ENCODE results near the gene ASCC1. TPM values are rescaled to one million over a fixed set of nuclear protein-coding genes. Genes with fewer than 3 reads are reported as not detected.

The ASCC1 gene
- total RNA-seq, 4 donors from 2014 or later = 13.4 to 34.0 (median 20.5) TPM

DNA sequence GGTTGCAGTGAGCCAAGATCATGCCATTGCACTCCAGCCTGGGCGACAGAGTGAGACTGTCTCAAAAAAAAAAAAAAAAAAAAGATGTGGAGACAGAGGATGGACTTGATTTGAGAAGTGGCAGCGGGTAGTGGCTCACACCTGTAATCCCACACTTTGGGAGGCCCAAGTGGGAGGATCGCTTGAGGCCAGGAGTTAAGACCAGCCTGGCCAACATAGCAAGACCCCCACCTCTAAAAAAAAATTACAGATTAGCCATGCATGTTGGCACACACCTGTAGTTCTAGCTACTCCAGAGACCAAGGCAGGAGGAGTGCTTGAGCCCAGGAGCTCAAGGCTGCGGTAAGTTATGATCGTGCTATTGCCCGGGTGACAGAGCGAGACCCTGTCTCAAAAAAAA is 24.3 kb upstream of the ASCC1 start:
- no peaks in the 10 kb centered on the region for H3K9me3 ChIP-seq
- intact Hi-C loops (cut with DNase I; ENCODE audit: low total_unique reads) = no loop called here
- 98 to 100% methylated on average over 4 to 7 of the region's 7 CpGs for WGBS, 2 donors (ENCODE audit: low coverage in 1 of 2)
- H3K4me3 ChIP-seq = no peak overlapping the region
- in situ Hi-C loops (cut with MboI; ENCODE audit: low pct_ligation_motif_present in 1 of 4, low pct_unique_long_range_greater_than_20kb in 1 of 4, low sequenced_read_pairs in 3 of 4) = loop anchor here in 2 of 4 donors (10.0 to 25.0 kb wide), 2 partner anchors 94 to 97 kb away; no protein-coding TSS in a partner anchor
- H3K27ac ChIP-seq = no peak overlapping the region
- H3K4me1 ChIP-seq = peaks cover 26 to 35% (median 30%) of the 10 kb centered on the region in 4 donors
- peaks cover 0 to 10% (median 5%) of the 10 kb centered on the region in 4 donors for H3K36me3 ChIP-seq
- no peak for DNase-seq
- no peaks in the 10 kb centered on the region for H3K27me3 ChIP-seq
- TF ChIP-seq POLR2AphosphoS5 (IDR thresholded peaks at IDR 0.05) (no peak), POLR2A (IDR thresholded peaks at IDR 0.05) (no peak), EP300 (IDR thresholded peaks at IDR 0.05; ENCODE audit: low read depth) (no peak)
- TF ChIP-seq, protein P1, sequence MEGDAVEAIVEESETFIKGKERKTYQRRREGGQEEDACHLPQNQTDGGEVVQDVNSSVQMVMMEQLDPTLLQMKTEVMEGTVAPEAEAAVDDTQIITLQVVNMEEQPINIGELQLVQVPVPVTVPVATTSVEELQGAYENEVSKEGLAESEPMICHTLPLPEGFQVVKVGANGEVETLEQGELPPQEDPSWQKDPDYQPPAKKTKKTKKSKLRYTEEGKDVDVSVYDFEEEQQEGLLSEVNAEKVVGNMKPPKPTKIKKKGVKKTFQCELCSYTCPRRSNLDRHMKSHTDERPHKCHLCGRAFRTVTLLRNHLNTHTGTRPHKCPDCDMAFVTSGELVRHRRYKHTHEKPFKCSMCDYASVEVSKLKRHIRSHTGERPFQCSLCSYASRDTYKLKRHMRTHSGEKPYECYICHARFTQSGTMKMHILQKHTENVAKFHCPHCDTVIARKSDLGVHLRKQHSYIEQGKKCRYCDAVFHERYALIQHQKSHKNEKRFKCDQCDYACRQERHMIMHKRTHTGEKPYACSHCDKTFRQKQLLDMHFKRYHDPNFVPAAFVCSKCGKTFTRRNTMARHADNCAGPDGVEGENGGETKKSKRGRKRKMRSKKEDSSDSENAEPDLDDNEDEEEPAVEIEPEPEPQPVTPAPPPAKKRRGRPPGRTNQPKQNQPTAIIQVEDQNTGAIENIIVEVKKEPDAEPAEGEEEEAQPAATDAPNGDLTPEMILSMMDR (IDR thresholded peaks at IDR 0.05) = no peak

DNA sequence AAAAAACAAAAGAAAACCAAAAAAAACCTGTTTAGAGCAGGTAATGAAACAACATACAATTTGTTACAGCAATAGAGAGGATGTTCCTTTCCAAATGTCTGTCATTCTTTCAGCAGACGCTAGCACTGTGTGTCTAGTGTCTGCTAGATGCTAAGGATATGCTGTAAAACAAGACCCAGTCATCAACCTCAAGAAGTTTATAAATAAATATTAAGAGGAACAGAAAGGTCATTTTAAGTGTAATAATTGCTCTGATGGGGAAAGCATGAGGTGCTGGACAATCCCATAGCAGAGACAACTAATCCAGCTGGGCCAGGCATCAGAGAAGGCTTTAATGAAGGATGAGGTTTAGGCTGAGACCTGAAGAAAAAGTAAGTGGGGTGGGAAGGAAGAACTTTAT is 23.3 kb upstream of the ASCC1 start:
- no peak for DNase-seq
- intact Hi-C loops (cut with DNase I; ENCODE audit: low total_unique reads) = no loop called here
- Histone ChIP-seq H3K9me3 (no peaks in the 10 kb centered on the region), H3K27me3 (no peaks in the 10 kb centered on the region), H3K27ac (no peak overlapping the region), H3K4me1 (peaks cover 16 to 25% (median 20%) of the 10 kb centered on the region in 4 donors), H3K36me3 (peaks cover 0 to 19% (median 9%) of the 10 kb centered on the region in 4 donors), H3K4me3 (no peak overlapping the region)
- TF ChIP-seq EP300 (IDR thresholded peaks at IDR 0.05; ENCODE audit: low read depth) (no peak), POLR2AphosphoS5 (IDR thresholded peaks at IDR 0.05) (no peak), POLR2A (IDR thresholded peaks at IDR 0.05) (no peak)
- TF ChIP-seq, protein P1 (IDR thresholded peaks at IDR 0.05) = no peak
- 71 to 86% methylated on average over 1 of the region's 1 CpG for WGBS, 2 donors (ENCODE audit: low coverage in 1 of 2)
- in situ Hi-C loops (cut with MboI; ENCODE audit: low pct_ligation_motif_present in 1 of 4, low pct_unique_long_range_greater_than_20kb in 1 of 4, low sequenced_read_pairs in 3 of 4) = loop anchor here in 1 of 4 donors (25.0 kb wide), 1 partner anchor 98 kb away; no protein-coding TSS in a partner anchor

DNA sequence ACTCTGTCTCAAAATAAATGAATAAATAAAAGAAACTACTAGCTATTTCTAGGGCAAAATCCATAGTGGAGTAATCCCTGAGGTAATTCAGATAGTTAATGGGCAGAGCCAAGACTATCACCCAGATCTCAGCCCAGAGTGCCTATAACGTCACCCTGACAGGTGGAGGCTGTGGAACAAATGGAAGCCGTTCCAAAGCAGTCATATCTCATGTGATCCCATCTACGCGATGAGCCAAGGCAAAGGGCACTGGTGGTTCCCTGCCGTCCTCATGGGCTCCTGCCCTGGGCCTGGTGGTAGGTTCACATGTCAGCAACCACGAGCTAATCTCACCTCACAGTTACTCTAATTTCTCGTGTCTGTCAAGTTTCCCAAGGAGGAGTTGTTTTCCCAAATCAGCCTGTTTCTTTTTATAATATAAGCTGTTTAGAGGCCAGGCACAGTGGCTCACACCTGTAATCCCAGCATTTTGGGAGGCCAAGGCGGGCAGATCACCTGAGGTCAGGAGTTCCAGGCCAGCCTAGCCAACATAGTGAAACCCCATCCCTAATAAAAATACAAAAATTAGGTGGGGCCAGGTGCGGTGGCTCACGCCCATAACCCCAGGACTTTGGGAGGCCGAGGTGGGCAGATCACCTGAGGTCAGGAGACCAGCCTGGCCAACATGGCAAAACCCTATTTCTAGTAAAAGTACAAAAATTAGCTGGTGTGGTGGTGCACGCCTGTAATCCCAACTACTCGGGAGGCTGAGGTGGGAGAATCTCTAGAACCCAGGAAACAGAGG is 22.5 kb upstream of the ASCC1 start:
- peaks cover 8 to 17% (median 12%) of the 10 kb centered on the region in 4 donors for H3K4me1 ChIP-seq
- intact Hi-C loops (cut with DNase I; ENCODE audit: low total_unique reads) = no loop called here
- 93 to 98% methylated on average over 10 to 13 of the region's 13 CpGs for WGBS, 2 donors (ENCODE audit: low coverage in 1 of 2)
- H3K4me3 ChIP-seq = no peak overlapping the region
- no peaks in the 10 kb centered on the region for H3K9me3 ChIP-seq
- no peak for DNase-seq
- in situ Hi-C loops (cut with MboI; ENCODE audit: low pct_ligation_motif_present in 1 of 4, low pct_unique_long_range_greater_than_20kb in 1 of 4, low sequenced_read_pairs in 3 of 4) = loop anchor here in 1 of 4 donors (25.0 kb wide), 1 partner anchor 99 kb away; no protein-coding TSS in a partner anchor
- H3K36me3 ChIP-seq = peaks cover 0 to 27% (median 13%) of the 10 kb centered on the region in 4 donors
- no peak overlapping the region for H3K27ac ChIP-seq
- H3K27me3 ChIP-seq = no peaks in the 10 kb centered on the region
- no peak for TF ChIP-seq EP300 (IDR thresholded peaks at IDR 0.05; ENCODE audit: low read depth)
- no peak for TF ChIP-seq POLR2AphosphoS5 (IDR thresholded peaks at IDR 0.05)
- no peak for TF ChIP-seq POLR2A (IDR thresholded peaks at IDR 0.05)

DNA sequence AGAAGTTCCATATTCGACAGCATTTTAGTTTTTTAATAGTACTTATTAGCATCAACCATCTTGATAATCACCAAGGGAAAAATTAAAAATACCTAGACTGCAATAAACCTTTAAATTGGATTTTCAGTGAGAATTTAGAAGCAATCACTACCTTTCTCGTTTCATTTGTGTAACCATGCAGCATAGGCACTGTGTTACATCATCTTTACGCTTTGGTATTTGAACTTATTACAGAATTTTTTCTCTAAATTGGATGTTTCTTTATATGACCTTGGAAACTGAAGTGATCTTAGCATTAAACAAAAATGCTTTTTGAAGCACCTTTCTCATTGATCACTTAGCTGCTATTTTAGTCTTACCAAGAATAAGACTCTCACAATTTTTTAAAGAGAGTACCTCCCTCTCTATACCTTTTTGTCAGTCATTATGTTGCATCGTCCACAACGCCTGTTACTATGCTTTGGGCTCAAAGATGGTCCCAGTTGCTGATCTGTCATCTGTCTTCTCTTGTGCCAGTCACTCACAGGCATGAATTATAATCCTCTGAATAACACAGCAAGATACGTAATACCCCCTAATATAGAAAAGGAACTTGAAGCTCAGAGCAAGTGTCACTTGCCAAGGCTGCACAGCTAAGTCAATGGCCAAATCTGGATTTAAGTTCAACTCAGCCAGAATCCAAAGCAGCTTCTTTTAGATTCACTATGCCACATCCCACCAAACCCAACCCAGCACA is 19.6 kb upstream of the ASCC1 start:
- Histone ChIP-seq H3K27ac (no peak overlapping the region), H3K4me3 (no peak overlapping the region), H3K4me1 (no peaks in the 10 kb centered on the region), H3K9me3 (no peaks in the 10 kb centered on the region), H3K27me3 (no peaks in the 10 kb centered on the region), H3K36me3 (peaks cover 0 to 46% (median 23%) of the 10 kb centered on the region in 4 donors)
- TF ChIP-seq POLR2A (IDR thresholded peaks at IDR 0.05) = no peak
- no peak for TF ChIP-seq EP300 (IDR thresholded peaks at IDR 0.05; ENCODE audit: low read depth)
- TF ChIP-seq POLR2AphosphoS5 (IDR thresholded peaks at IDR 0.05) = no peak
- TF ChIP-seq, protein P1 (IDR thresholded peaks at IDR 0.05) = no peak
- intact Hi-C loops (cut with DNase I; ENCODE audit: low total_unique reads) = no loop called here
- 87 to 92% methylated on average over 6 of the region's 6 CpGs for WGBS, 2 donors (ENCODE audit: low coverage in 1 of 2)
- in situ Hi-C loops (cut with MboI; ENCODE audit: low pct_ligation_motif_present in 1 of 4, low pct_unique_long_range_greater_than_20kb in 1 of 4, low sequenced_read_pairs in 3 of 4) = loop anchor here in 1 of 4 donors (25.0 kb wide), 1 partner anchor 102 kb away; no protein-coding TSS in a partner anchor
- no peak for DNase-seq
